ENCODE data around the gene NNT. TPM values are rescaled to one million over a fixed set of nuclear protein-coding genes. Genes with fewer than 3 reads are reported as not detected.

The NNT gene
- 59.2 and 61.5 TPM in 2 replicates for total RNA-seq

GRCh38 chr5:43602461-43603343, at the start of gene NNT:
NNT (plus strand) TSS chr5:43603180; CDS start chr5:43609196, 6,016 bp downstream.

GRCh38 chr5:43556857-43557542, 46.0 kb upstream of the NNT start, which contains the start of gene PAIP1:
PAIP1 (minus strand) TSS chr5:43557077; CDS start chr5:43556846, 231 bp downstream.

Other genes with a start within 250 kb of the NNT start
- 2.1 and 6.2 TPM in 2 replicates for gene CCL28, start 190.8 kb upstream of the NNT start, total RNA-seq
- gene TMEM267, start 119.3 kb upstream of the NNT start, total RNA-seq, result 13.0 and 16.9 TPM in 2 replicates
- 2.8 and 6.7 TPM in 2 replicates for gene C5orf34, start 88.0 kb upstream of the NNT start, total RNA-seq
- 76.1 and 82.2 TPM in 2 replicates for gene PAIP1, start 46.1 kb upstream of the NNT start, total RNA-seq